RWPE2 (cell line): Measurements from ENCODE around the gene PADI4.
A peak's percentile ranks its signal among the peaks of the same experiment; 100 is the strongest.

Experiments
- ATAC-seq: fragments of 200-7000 bp; cut with Tn5 transposase; 3 replicates; pipeline ENCODE4 v1.9.1; 2021; ENCODE audit warnings: low read depth
- DNase-seq: peaks from one replicate; pipeline ENCODE4 v3.0.0-alpha.2; 2020; ENCODE audit warnings: low spot score
- H3K27ac ChIP-seq: fragments of 450-650 bp; 2 replicates; pipeline ENCODE4 v1.5.1; 2017; ENCODE audit warnings: mild to moderate bottlenecking; ENCODE audit not compliant: poor library complexity, severe bottlenecking
- H3K27me3 ChIP-seq: fragments of 250-450 bp; sonication (Bioruptor Pico); 2 replicates; pipeline ENCODE4 v1.5.1; 2021; ENCODE audit warnings: mild to moderate bottlenecking, moderate library complexity; ENCODE audit not compliant: insufficient read depth, poor library complexity, severe bottlenecking
- H3K36me3 ChIP-seq: fragments of 250-450 bp; sonication (Bioruptor Pico); 2 replicates; pipeline ENCODE4 v1.5.1; 2020; ENCODE audit warnings: low read depth, mild to moderate bottlenecking, moderate library complexity
- H3K4me1 ChIP-seq: fragments of 250-450 bp; sonication (Bioruptor Pico); 2 replicates; pipeline ENCODE4 v1.5.1; 2021; ENCODE audit warnings: mild to moderate bottlenecking, moderate library complexity; ENCODE audit not compliant: insufficient read depth, poor library complexity, severe bottlenecking
- H3K4me3 ChIP-seq: fragments of 250-450 bp; sonication (Bioruptor Pico); 2 replicates; pipeline ENCODE4 v1.5.1; 2021; ENCODE audit warnings: mild to moderate bottlenecking, moderate library complexity; ENCODE audit not compliant: severe bottlenecking
- H3K9me3 ChIP-seq: fragments of 250-450 bp; sonication (Bioruptor Pico); 2 replicates; pipeline ENCODE4 v1.5.1; 2021; ENCODE audit warnings: mild to moderate bottlenecking, moderate library complexity; ENCODE audit not compliant: severe bottlenecking
- TF ChIP-seq, protein P1 (sequence below): fragments of 450-650 bp; IDR thresholded peaks from one replicate; pipeline ENCODE4 v1.5.1; 2017; ENCODE audit warnings: mild to moderate bottlenecking, moderate library complexity; ENCODE audit not compliant: poor library complexity, severe bottlenecking

Gene PADI4

DNA sequence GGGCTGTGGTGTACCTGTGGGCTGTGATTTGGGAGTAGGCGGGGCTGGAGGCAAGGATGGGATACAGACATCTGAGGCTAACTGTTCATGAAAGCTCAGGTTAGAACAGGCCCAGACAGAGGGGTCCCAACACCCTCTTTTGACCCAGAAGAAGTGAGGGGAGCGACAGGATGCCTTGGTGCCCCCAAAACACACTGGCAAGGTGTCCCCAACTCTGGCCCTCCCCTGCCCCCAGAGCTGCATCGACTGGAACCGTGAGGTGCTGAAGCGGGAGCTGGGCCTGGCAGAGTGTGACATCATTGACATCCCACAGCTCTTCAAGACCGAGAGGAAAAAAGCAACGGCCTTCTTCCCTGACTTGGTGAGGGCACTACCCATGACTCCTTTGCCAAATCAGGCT lies 27.6 kb upstream of the PADI4 start:
- TF ChIP-seq, protein P1, sequence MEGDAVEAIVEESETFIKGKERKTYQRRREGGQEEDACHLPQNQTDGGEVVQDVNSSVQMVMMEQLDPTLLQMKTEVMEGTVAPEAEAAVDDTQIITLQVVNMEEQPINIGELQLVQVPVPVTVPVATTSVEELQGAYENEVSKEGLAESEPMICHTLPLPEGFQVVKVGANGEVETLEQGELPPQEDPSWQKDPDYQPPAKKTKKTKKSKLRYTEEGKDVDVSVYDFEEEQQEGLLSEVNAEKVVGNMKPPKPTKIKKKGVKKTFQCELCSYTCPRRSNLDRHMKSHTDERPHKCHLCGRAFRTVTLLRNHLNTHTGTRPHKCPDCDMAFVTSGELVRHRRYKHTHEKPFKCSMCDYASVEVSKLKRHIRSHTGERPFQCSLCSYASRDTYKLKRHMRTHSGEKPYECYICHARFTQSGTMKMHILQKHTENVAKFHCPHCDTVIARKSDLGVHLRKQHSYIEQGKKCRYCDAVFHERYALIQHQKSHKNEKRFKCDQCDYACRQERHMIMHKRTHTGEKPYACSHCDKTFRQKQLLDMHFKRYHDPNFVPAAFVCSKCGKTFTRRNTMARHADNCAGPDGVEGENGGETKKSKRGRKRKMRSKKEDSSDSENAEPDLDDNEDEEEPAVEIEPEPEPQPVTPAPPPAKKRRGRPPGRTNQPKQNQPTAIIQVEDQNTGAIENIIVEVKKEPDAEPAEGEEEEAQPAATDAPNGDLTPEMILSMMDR = no peak
- Histone ChIP-seq H3K9me3 (no peaks in the 10 kb centered on the region), H3K4me3 (no peak overlapping the region), H3K4me1 (peaks cover 9% of the 10 kb centered on the region), H3K36me3 (no peaks in the 10 kb centered on the region), H3K27ac (no peak overlapping the region), H3K27me3 (no peaks in the 10 kb centered on the region)
- DNase-seq = no peak
- no peak for ATAC-seq

DNA sequence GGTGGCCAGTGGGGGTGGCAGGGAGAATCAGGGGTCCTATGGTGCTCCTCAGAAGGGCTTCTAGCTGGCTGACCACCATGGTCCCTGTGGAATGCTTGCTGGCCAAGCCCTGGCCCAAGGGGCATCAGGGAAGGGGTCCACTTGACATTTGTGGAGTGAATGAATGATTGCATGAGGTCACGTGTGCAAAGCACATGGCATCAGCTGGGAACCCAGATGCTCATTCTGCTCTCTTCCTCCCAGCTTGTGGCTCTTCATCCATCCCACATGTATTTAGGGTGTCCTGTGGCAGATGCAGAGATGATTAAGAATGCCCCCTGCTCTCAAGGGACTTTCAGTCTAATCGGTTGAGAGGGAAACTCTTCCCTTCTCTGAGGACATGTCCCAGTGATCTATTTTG lies 27.1 kb upstream of the PADI4 start:
- H3K4me3 ChIP-seq = no peak overlapping the region

DNA sequence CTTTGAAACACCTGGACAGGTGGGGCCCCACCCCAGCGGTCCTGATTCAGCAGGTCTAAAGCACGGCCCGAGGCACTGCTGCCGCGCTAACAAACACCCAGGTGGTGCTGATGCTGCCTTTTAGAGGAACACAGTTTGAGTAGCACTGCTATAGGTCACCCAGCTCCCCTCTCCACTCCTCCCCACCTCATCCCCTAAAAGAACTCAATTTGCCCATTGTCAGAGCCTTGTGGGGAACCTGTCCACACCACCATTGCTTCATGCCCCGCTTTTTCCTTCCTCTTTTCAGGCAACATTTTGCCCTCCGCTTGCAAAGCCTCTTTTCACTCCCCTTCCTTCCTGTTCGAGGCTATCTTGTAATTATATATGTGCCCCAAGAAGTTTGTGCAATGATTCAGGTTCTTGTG lies 26.2 kb upstream of the PADI4 start:
- TF ChIP-seq, protein P1 = no peak
- no peak overlapping the region for H3K27ac ChIP-seq
- ATAC-seq (no peak), DNase-seq (no peak)
- no peaks in the 10 kb centered on the region for H3K9me3 ChIP-seq
- peaks cover 4% of the 10 kb centered on the region for H3K4me1 ChIP-seq
- no peaks in the 10 kb centered on the region for H3K36me3 ChIP-seq
- no peak overlapping the region for H3K4me3 ChIP-seq
- no peaks in the 10 kb centered on the region for H3K27me3 ChIP-seq

More for the DNA sequence above, 27.1 kb upstream of the PADI4 start:
- no peak for ATAC-seq
- no peak for DNase-seq
- H3K36me3 ChIP-seq = no peaks in the 10 kb centered on the region
- no peaks in the 10 kb centered on the region for H3K9me3 ChIP-seq
- H3K27ac ChIP-seq = no peak overlapping the region
- TF ChIP-seq, protein P1 = no peak
- H3K4me1 ChIP-seq = peaks cover 9% of the 10 kb centered on the region
- no peaks in the 10 kb centered on the region for H3K27me3 ChIP-seq

DNA sequence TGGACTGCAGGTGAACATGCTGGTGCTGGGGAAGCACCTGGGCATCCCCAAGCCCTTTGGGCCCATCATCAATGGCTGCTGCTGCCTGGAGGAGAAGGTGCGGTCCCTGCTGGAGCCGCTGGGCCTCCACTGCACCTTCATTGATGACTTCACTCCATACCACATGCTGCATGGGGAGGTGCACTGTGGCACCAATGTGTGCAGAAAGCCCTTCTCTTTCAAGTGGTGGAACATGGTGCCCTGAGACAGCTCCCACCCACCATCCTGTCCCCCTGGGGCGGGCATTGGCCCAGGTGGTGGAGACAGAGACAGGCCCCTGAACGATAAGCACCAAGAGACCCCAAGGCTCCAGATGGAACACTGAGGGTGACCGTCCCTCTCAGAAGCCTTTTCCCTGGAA lies 25.2 kb upstream of the PADI4 start:
- H3K27me3 ChIP-seq = no peaks in the 10 kb centered on the region

DNA sequence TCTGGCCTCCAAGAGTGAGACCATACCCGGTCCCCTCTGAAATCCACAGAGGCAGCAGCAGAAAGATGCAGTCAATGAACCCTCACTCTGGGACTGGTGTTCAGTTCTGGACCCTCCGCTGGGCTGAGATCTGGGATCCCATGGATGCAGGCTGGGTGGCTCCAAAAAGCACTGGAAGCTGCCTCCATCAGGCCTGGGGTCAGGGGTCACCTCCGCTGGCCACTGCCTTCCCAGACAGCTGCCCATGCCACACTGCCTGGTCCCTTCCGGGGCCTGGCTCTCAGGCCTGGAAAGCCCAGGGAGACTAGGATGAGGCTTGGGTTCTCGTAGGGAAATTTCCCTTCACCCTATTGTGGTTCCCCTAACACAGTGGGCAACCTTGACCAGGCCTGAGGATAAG lies 21.4 kb upstream of the PADI4 start:
- Histone ChIP-seq H3K4me3 (no peak overlapping the region), H3K9me3 (no peaks in the 10 kb centered on the region), H3K36me3 (no peaks in the 10 kb centered on the region), H3K27ac (peak overlapping the region; percentile 93), H3K4me1 (peaks cover 32% of the 10 kb centered on the region), H3K27me3 (no peaks in the 10 kb centered on the region)
- no peak for DNase-seq
- no peak for ATAC-seq
- TF ChIP-seq, protein P1 = no peak

More for the DNA sequence above, 25.2 kb upstream of the PADI4 start:
- Histone ChIP-seq H3K9me3 (no peaks in the 10 kb centered on the region), H3K27ac (no peak overlapping the region), H3K4me3 (no peak overlapping the region), H3K36me3 (no peaks in the 10 kb centered on the region), H3K4me1 (peaks cover 11% of the 10 kb centered on the region)
- DNase-seq (no peak), ATAC-seq (no peak)
- TF ChIP-seq, protein P1 = no peak
